GM12878 (cell line): ENCODE data around the gene ANKRD61. TPM values are rescaled to one million over a fixed set of nuclear protein-coding genes. Genes with fewer than 3 reads are reported as not detected.
"Not testable (repeated sequence)": the region's sequence is repeated elsewhere in the genome, so short reads cannot be mapped to it uniquely, and the experiment has no call there.

Source experiments
- ATAC-seq: fragments of 200-7000 bp; cut with Tn5 transposase; 3 replicates; pipeline ENCODE4 v1.9.1; 2020; ENCODE audit warnings: mild to moderate bottlenecking, moderate library complexity
- BruUV-seq: library from RNA; stranded (reverse); fragments of 400-500 nt; replicated peaks from 2 replicates; lab custom pipeline; 2021; lab: Mats Ljungman, UMichigan
- CTCF ChIA-PET: fragments of 300-600 bp; sonication (Branson Sonifier 250); formaldehyde crosslinking; extraction: SDS; loops from one replicate; lab custom pipeline; 2021; ENCODE audit warnings: inconsistent platforms; lab: Yijun Ruan, JAX
- POLR2A ChIA-PET: fragments of 350-600 bp; formaldehyde crosslinking; extraction: SDS; loops from one replicate; lab custom pipeline; 2021; ENCODE audit warnings: inconsistent platforms; lab: Charles Lee
- RAD21 ChIA-PET: fragments of 300-600 bp; sonication (Branson Sonifier 250); formaldehyde crosslinking; loops from one replicate; lab custom pipeline; 2023; ENCODE audit warnings: antibody characterized with exemption; ENCODE audit not compliant: unreplicated experiment; lab: Charles Lee
- SMC1A ChIA-PET: fragments of 300-600 bp; sonication (Branson Sonifier 250); formaldehyde crosslinking; loops from one replicate; lab custom pipeline; 2023; ENCODE audit not compliant: unreplicated experiment, uncharacterized antibody; lab: Charles Lee
- DNase-seq: peaks from one replicate; pipeline ENCODE4 v3.0.0-alpha.2; 2011; ENCODE audit warnings: low read depth, low spot score
- FAIRE-seq: peaks from 3 replicates; lab custom pipeline; 2011; peaks lifted over from hg19 to GRCh38; lab: Jason Lieb, UNC
- H2AFZ ChIP-seq: 2 replicates; pipeline ENCODE4 v1.6.0; 2011; ENCODE audit warnings: low read depth, low read length, control low read depth; ENCODE audit not compliant: control insufficient read depth
- H3K27ac ChIP-seq: 2 replicates; pipeline ENCODE4 v1.5.1; 2011; ENCODE audit warnings: control low read depth; ENCODE audit not compliant: control insufficient read depth, insufficient read depth
- H3K27me3 ChIP-seq, 2 experiments: replicated peaks in 1 of 2; 2 replicates each; pipeline versions ENCODE4 v1.6.0 to v1.6.1; 2011; ENCODE audit warnings: low read length in 1 of 2; ENCODE audit not compliant: control insufficient read depth in 2 of 2, insufficient read depth in 2 of 2
- H3K36me3 ChIP-seq, 2 experiments: 2 replicates each; pipeline ENCODE4 v1.5.1; 2011; ENCODE audit warnings: low read length in 1 of 2; ENCODE audit not compliant: control insufficient read depth in 2 of 2, insufficient read depth in 2 of 2
- H3K4me1 ChIP-seq: 2 replicates; pipeline ENCODE4 v1.6.1; 2011; ENCODE audit warnings: mild to moderate bottlenecking, low read length, moderate library complexity, mixed read lengths; ENCODE audit not compliant: control insufficient read depth, insufficient read depth
- H3K4me2 ChIP-seq: 2 replicates; pipeline ENCODE4 v1.6.0; 2011; ENCODE audit warnings: control low read depth; ENCODE audit not compliant: control insufficient read depth, insufficient read depth
- H3K4me3 ChIP-seq: fragments of 200-600 bp; sonication (generic); 2 replicates; pipeline ENCODE4 v1.5.1; 2016
- H3K79me2 ChIP-seq: 2 replicates; pipeline ENCODE4 v1.6.0; 2011; ENCODE audit warnings: low read length; ENCODE audit not compliant: control insufficient read depth, insufficient read depth
- H3K9ac ChIP-seq: 2 replicates; pipeline ENCODE4 v1.8.0; 2011; ENCODE audit warnings: low read length, control low read depth, mixed read lengths; ENCODE audit not compliant: control insufficient read depth, insufficient read depth
- H3K9me3 ChIP-seq: replicated peaks from 3 replicates; pipeline ENCODE4 v1.5.1; 2011; ENCODE audit warnings: mild to moderate bottlenecking, low read length; ENCODE audit not compliant: control insufficient read depth, insufficient read depth
- H4K20me1 ChIP-seq: 2 replicates; pipeline ENCODE4 v1.6.0; 2011; ENCODE audit not compliant: control insufficient read depth, insufficient read depth
- HDGF ChIP-seq: fragments of 450-650 bp; IDR thresholded peaks from 2 replicates; pipeline ENCODE4 v1.6.1; 2016; ENCODE audit warnings: antibody characterized with exemption
- MLLT1 ChIP-seq: fragments of 450-650 bp; IDR thresholded peaks from 2 replicates; pipeline ENCODE4 v1.6.1; 2016; ENCODE audit warnings: mild to moderate bottlenecking
- WGBS: methylation state at CpG from one replicate; pipeline ENCODE4 v1.1.6; 2016; ENCODE audit warnings: low lambda C conversion rate; ENCODE audit not compliant: insufficient replicate concordance, insufficient coverage; ENCODE audit errors: missing lambda C conversion rate; 5-methylcytosine and 5-hydroxymethylcytosine counted together
- in situ Hi-C: fragments of 300-500 bp; cut with MboI; formaldehyde crosslinking; loops from 9 replicates; pipeline ENCODE4 v1.14.3; 2018; ENCODE audit warnings: mixed read lengths
- intact Hi-C: fragments of 100-400 bp; cut with micrococcal nuclease; formaldehyde crosslinking; loops from one replicate; pipeline ENCODE4 v1.14.2; 2022; ENCODE audit not compliant: unreplicated experiment
- polyA plus RNA-seq, 11 experiments: library from polyadenylated mRNA; depleted of rRNA in 4 of 11; unstranded in 6 of 11; stranded (reverse) in 5 of 11; fragments of >200 nt; fragmentation: Nextera tagmentation in 4 of 11; fragmentation: Illumina TruSeq in 1 of 11; extraction: Ambion mirVana in 4 of 11; extraction: Trizol in 1 of 11; gene quantifications; 1 replicate in 1 of 11; 2 replicates in 10 of 11; pipeline versions ENCODE4 v1.2.1 to v1.2.3, GENCODE V29; 2011 to 2016; ENCODE audit warnings: inconsistent platforms in 2 of 11, missing spikeins in 2 of 11, low read depth in 1 of 11
- total RNA-seq, 4 experiments: library from RNA; depleted of rRNA in 3 of 4; stranded (reverse); fragments of >200 nt in 3 of 4; fragmentation: Illumina TruSeq in 1 of 4; extraction: Trizol in 1 of 4; gene quantifications; 2 replicates each; pipeline versions ENCODE4 v1.2.1 to v1.2.3, GENCODE V29; 2013 to 2021

The ANKRD61 gene
- total and polyA plus RNA-seq, 10 of the 15 experiments (the other 5 are each of a cell fraction or from before 2014, with no cell fraction given): 0.11 to 0.64 (median 0.28) TPM

- H3K36me3 ChIP-seq, H3K27me3 ChIP-seq, H4K20me1 ChIP-seq, H2AFZ ChIP-seq: not testable (repeated sequence)
- SMC1A ChIA-PET: interaction anchor here (0.7 to 3.5 kb wide), 4 partner anchors 11 to 100 kb away, joined by 3 to 24 read pairs (median 10); no protein-coding TSS in a partner anchor
- intact Hi-C loops: loop anchor here (2.0 to 10.0 kb wide), 2 partner anchors 99 to 437 kb away; partner anchors contain the start of gene DAGLB
- 0 out of 2 replicates have a peak, but pooled peaks have one; percentile 22 for TF ChIP-seq HDGF
- peak; percentile 83 for TF ChIP-seq MLLT1
- TF ChIP-seq, all 136 proteins: peak for 2; not testable (repeated sequence) for 134
- Histone ChIP-seq H3K4me3 (peak overlapping the region; percentile 93), H3K9ac (peak overlapping the region; percentile 90), H3K79me2 (peaks cover 41% of the 10 kb centered on the region), H3K4me2 (peak overlapping the region; percentile 45), H3K27ac (peak overlapping the region; percentile 89)
- DNase-seq, H3K9me3 ChIP-seq, FAIRE-seq, ATAC-seq, BruUV-seq, in situ Hi-C loops, H3K4me1 ChIP-seq: not testable (repeated sequence)
- WGBS: 1% methylated on average over 21 of the region's 27 CpGs
- CTCF ChIA-PET: interaction anchor here (0.6 to 3.5 kb wide), 8 partner anchors 10 to 342 kb away, joined by 3 to 15 read pairs (median 4); no protein-coding TSS in a partner anchor
- RAD21 ChIA-PET: interaction anchor here (0.7 to 2.6 kb wide), 4 partner anchors 10 to 262 kb away, joined by 3 to 13 read pairs (median 6); no protein-coding TSS in a partner anchor
- POLR2A ChIA-PET: interaction anchor here (0.8 to 1.7 kb wide), 5 partner anchors 11 to 440 kb away, joined by 3 to 9 read pairs (median 5); partner anchors contain the start of gene DAGLB
Observed at GRCh38 chr7:6007835-6008590, 23.2 kb upstream of the ANKRD61 start.
